HG02840 (cell line): ENCODE measurements around the gene IL20RA.
"Not testable (repeated sequence)": the region's sequence is repeated elsewhere in the genome, so short reads cannot be mapped to it uniquely, and the experiment has no call there.

Source experiments
- ATAC-seq: cut with Tn5 transposase; IDR thresholded peaks from one replicate; pipeline ENCODE4 v1.9.1; 2021; ENCODE audit warnings: mild to moderate bottlenecking, moderate library complexity, moderate number of reproducible peaks; ENCODE audit not compliant: unreplicated experiment, low FRiP score

Gene IL20RA

GRCh38 chr6:136979206-136979605, 65.6 kb downstream of the IL20RA start:
- ATAC-seq = no peak

GRCh38 chr6:136977075-136977474, 67.7 kb downstream of the IL20RA start:
- no peak for ATAC-seq

- ATAC-seq = no peak
Observed at GRCh38 chr6:136975089-136975715, 69.6 kb downstream of the IL20RA start.

DNA sequence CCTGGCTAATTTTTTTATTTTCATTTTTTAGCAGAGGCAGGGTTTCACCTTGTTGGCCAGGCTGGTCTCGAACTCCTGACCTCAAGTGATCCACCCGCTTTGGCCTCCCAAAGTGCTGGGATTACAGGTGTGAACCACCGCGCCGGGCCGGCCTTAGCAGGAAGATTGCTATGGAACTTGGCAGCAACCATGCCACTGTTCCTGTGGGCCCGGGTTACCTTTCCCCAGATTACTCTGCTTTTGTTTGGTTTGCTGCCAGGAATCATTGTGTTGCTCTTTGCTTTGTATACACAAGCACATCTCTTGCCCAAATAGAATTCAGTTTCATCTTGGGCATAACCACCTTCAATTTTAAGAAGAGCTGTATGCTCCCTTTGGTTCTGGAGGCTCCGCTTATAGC, 71.0 kb downstream of the IL20RA start:
- not testable (repeated sequence) for ATAC-seq

DNA sequence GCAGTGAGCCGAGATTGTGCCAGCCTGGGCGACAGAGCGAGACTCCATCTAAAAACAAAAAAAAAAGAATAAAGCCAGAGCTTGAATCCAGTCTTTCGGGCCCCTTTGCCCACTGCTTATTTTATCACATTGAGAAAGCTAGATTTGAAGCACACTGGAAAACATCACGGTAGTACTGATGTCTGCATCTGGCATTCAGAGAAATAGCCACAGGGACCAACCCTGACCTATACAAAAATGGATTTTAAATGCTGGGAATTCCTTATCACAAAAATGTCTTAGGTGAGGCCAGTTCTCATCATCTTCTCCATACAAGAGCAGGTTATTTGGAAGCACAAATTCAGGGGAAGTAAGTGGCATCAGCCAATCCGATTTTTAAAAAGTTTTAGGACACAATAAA, 73.2 kb downstream of the IL20RA start:
- ATAC-seq = no peak

DNA sequence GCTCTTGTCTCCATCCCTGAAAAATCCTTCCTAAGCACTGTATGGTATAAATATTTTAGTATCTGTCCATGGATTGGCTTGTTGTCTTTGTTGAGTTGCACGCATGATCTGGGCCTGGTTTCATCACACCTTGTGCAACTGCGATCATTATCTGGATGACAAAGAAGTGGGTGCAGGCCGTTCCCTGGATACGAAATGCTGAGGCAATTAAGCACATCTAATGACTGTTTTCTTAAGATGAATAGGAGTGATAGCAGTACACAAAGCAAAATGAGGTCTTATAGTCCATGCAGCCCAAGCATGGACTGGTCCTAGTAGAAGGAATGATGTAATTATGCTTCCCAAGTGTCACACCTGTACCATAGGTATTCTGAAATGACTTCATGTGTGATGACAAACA, 74.8 kb downstream of the IL20RA start:
- ATAC-seq = no peak

DNA sequence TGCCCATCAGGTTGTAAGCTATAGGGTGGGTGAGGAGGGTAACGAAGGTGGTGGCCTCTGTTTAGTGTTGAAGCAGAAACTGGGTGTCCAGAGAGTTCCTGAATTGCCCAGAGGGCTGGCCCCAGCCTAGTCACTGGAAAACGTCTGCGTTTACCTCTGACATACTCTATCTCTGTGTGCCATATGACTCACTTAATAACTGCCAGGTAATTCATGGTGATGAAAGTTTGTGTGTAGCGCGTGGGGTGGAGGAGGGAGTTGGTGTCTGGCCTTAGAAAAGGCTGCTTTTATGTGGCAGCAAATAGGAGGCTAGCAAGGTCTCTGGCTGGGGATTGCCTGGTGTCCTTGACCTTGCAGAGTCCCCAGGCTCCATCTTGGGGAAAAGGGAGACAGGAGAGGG, 75.3 kb downstream of the IL20RA start:
- no peak for ATAC-seq

DNA sequence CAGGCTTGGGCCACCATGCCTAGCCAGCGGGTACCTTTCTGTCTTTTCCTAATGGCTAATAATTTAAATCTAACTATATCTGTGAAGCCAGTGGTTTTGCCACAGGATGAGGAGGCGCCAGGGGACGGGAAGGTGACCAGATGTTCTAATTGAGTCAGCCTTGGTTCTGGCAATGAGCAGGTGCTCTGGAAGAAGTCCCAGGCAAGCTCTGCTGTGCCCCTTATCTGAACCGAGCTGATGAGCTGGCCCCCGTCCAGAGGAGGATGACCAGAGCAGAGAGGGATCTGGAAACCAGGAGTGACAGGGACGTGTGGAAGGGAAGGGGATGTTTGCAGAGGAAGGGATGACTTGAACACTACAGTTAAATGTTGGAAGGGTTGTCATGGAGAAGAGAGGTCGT, 75.9 kb downstream of the IL20RA start:
- ATAC-seq = no peak

DNA sequence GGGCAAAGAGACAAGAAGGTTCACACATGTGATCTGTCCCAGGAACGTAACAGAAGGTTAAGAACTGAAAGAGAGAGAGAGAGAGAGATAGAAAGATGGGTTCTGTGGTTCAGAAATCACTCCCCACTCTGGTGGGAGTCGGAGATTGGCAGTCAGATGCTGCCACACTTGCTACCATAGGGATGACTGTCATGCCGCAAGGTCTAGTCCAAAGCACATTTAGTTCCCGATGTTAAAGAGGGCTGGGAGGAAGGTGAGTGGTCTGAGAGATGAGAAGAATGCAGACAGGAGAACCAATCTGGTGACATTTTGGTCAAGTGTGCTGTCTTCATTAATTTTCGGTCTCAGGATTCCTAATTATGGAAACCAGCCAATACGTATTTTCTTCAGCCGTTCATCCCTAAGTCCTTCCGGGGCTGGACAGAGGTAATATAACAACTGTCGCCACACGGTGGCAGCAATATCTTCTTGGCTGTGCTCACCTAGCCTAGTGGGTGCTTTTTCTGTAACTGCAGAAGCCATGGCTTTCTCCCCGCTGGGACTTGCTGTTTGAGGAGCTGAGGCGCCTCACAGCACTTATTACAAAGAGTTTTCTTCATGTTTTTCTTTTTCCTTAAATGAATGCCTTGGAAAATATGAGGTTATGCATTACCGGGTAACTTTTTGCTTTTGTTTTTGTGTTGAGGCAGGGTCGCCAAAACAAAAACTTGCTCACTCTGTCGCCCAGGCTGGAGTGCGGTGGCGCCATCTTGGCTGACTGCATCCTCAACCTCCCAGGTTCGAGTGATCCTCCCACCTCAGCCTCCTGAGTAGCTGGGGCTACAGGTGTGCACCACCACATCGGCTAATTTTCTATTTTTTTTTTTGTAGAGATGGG, 76.7 kb downstream of the IL20RA start:
- peak; percentile 54 for ATAC-seq

DNA sequence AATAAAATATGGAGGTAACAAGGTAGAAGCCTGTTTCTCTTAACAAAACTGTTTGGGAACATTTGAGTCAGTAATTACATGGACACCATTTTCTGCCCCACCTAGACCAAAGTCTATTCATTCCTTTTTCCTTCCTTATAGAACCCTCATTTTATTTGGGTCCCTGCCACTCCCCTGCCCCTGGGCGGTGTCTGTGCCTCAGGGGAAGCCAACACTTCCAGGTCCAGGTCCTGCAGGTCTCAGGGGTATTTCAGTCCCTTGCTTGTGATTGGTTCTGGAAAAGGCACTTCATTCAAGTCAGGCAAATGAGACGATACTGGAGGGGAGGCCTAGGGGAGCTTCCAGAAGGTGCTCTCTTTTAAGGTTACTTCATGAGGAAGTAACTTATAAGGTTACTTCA, 80.4 kb downstream of the IL20RA start:
- ATAC-seq = no peak

GRCh38 chr6:136963259-136963658, 81.5 kb downstream of the IL20RA start:
- no peak for ATAC-seq

DNA sequence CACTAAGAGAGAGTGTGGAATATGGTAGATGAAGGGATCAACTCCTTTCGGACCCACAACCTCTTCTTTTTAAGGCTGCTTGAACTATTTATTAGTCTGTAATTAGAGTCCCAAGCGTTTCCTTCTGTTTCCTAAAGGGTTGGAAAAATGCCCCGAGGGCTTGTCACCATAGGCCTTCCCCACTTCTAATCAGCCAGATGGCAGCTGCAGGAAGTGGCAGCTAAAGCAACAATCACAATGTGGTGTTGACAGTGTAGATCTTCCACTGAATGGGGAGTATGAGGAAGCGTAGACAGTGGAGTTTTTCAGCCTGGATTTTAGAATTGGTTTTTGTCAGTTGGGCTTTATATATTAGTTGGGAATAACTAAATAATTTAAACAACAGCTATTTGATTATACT, 82.1 kb downstream of the IL20RA start:
- ATAC-seq = no peak

- ATAC-seq = no peak
Observed at GRCh38 chr6:136961848-136962247, 82.9 kb downstream of the IL20RA start.

- ATAC-seq = no peak
Observed at GRCh38 chr6:136960781-136961180, 84.0 kb downstream of the IL20RA start.

DNA sequence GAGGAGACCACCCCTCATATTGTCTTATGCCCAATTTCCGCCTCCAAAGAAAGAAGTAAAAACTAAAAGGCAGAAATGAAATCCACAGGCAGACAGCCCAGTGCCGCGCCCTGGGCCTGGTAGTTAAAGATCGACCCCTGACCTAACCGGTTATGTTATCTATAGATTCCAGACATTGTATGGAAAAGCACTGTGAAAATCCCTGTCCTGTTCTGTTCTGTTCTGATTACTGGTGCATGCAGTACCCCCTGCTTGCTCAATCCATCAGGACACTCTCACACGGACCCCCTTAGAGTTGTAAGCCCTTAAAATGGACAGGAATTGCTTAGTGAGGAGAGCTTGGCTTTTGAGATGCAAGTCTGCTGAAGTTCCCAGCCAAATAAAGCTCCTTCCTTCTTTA, 84.8 kb downstream of the IL20RA start:
- not testable (repeated sequence) for ATAC-seq

DNA sequence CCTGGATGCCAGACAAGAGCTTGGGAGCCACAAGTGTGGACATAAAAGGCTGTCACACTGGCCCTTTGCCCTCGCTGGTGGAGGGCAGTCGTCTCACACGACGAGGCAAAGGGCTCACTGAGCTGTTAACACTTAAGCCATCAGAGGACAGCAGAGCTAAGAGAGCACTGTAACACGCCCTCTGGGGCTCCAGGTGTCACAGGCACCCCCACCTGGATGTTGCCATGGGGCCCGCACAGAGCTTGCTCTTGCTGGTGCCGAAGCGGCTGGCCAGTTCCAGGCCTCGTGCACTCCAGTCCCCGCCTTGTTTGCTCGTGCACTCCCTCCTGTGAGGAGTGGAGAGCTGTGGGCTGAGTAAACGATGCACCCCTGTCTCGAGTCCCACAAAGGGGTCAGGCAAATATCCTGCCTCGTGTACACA, 85.3 kb downstream of the IL20RA start:
- ATAC-seq = no peak

DNA sequence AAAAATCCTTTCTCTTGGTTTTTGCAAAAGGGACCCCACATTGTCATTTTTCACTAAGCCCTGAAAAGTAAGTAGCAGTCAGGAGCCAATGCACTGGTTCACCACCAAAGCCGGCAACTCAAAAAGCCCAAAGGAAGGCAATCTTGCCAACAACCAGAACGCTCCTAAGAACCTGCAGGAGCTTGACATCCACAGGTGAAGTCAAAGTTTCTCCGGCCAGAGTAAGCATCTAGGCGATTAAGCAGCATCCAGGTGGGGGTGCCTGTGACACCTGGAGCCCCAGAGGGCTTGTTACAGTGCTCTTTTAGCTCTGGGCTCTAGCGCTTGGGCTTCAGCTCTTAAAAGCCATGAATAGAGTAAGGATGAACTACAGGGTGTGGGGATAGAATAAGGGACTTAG, 86.6 kb downstream of the IL20RA start:
- no peak for ATAC-seq

- no peak for ATAC-seq
Observed at GRCh38 chr6:136956590-136957544, 87.9 kb downstream of the IL20RA start.

DNA sequence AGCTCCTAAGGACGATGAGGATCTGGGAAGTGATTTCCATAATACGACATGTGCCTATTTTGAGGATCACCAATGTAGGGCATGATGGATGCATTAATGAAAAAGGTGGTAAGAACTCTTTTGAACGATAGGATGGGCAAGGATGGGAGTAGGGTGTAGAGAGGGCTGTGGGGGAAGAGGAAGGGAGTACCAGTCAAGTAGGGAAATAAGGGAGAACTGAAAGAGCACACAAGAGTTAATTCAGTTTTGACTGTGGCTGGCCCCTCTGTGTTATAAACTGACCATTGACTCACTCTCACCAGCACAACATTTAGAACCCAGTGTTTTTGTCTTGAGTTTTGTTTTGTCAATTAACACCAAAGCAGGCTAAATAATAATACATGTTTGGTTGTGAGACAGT, 89.6 kb downstream of the IL20RA start:
- no peak for ATAC-seq

DNA sequence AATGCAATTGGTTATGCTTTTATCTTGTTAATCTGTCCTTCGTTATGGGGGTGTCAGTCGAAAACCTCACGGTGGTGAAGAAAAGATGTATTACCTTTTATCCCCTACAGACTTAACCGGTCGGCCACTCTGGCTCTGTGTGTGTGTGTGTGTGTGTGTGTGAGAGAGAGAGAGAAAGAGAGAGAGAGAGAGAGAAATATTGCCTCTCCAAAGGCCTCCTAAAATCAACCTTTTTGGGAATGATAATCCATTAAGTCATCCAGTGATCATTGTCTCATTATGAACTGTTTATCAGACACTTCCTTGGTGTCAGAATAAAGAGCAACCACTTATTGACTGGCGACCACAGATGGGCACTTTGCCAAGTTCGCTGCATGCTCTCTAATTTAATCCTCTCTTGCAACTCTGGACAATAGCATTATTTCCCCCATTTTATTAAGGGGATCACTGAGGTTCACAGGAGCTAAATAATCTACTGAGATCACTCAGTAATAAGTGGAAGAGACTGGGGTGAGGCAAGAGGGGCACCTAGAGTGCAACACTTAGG, 92.0 kb downstream of the IL20RA start:
- ATAC-seq = no peak
